CD4-positive, alpha-beta T cell treated with Interleukin-17A for 4 hours (primary cell): ENCODE measurements around the gene PRAMEF33.
"Not testable (repeated sequence)": the region's sequence is repeated elsewhere in the genome, so short reads cannot be mapped to it uniquely, and the experiment has no call there.

Experiments
- DNase-seq: peaks from one replicate; pipeline ENCODE4 v3.0.0-alpha.2; 2020; ENCODE audit warnings: mixed read lengths

PRAMEF33 gene

GRCh38 chr1:13303239-13303638, at the start of gene PRAMEF33:
Gene PRAMEF33, plus strand, starts transcription at chr1:13303539. Its CDS starts 2,416 bp downstream, at chr1:13305955.
- DNase-seq, result not testable (repeated sequence)

GRCh38 chr1:13253898-13254297, 49.4 kb upstream of the PRAMEF33 start, which contains the start of gene PRAMEF5:
Gene PRAMEF5, plus strand, starts transcription at chr1:13254198. Its CDS starts 5,071 bp downstream, at chr1:13259269.
- DNase-seq, result not testable (repeated sequence)

GRCh38 chr1:13265124-13265523, 38.2 kb upstream of the PRAMEF33 start:
- DNase-seq, result not testable (repeated sequence)

- DNase-seq, result not testable (repeated sequence)
These were observed 26.3 kb upstream of the PRAMEF33 start for GRCh38 chr1:13277016-13277415.

- DNase-seq, result not testable (repeated sequence)
These were observed 23.7 kb upstream of the PRAMEF33 start for GRCh38 chr1:13279617-13280016.

GRCh38 chr1:13285037-13285436, 18.3 kb upstream of the PRAMEF33 start, which contains the start of gene PRAMEF8:
Gene PRAMEF8, minus strand, starts transcription at chr1:13285137. Its CDS starts 1,046 bp downstream, at chr1:13284091.
- DNase-seq, result not testable (repeated sequence)

GRCh38 chr1:13289030-13289429, 14.3 kb upstream of the PRAMEF33 start:
- not testable (repeated sequence) for DNase-seq

- not testable (repeated sequence) for DNase-seq
These were observed 6.0 kb upstream of the PRAMEF33 start for GRCh38 chr1:13297216-13297931.

- not testable (repeated sequence) for DNase-seq
These were observed 4.6 kb upstream of the PRAMEF33 start for GRCh38 chr1:13298699-13299098.

- not testable (repeated sequence) for DNase-seq
These were observed 1.1 kb upstream of the PRAMEF33 start for GRCh38 chr1:13302197-13302596.

GRCh38 chr1:13315281-13315680, 11.9 kb downstream of the PRAMEF33 start, which contains the start of gene PRAMEF15:
Gene PRAMEF15, plus strand, starts transcription at chr1:13315581. Its CDS starts 2,827 bp downstream, at chr1:13318408.
- DNase-seq, result not testable (repeated sequence)

- not testable (repeated sequence) for DNase-seq
These were observed 39.2 kb downstream of the PRAMEF33 start for GRCh38 chr1:13342496-13342895.

GRCh38 chr1:13347034-13347433, 43.7 kb downstream of the PRAMEF33 start, which contains the start of gene PRAMEF14:
Gene PRAMEF14, minus strand, starts transcription at chr1:13347134. Its CDS starts 1,820 bp downstream, at chr1:13345314.
- not testable (repeated sequence) for DNase-seq

- DNase-seq, result not testable (repeated sequence)
These were observed 50.1 kb downstream of the PRAMEF33 start for GRCh38 chr1:13353476-13353875.

- DNase-seq, result not testable (repeated sequence)
These were observed 51.1 kb downstream of the PRAMEF33 start for GRCh38 chr1:13354475-13354874.

GRCh38 chr1:13356774-13357173, 53.4 kb downstream of the PRAMEF33 start:
- peak; percentile 14 for DNase-seq
